ENCODE measurements around the gene FLYWCH1. TPM values are rescaled to one million over a fixed set of nuclear protein-coding genes. Genes with fewer than 3 reads are reported as not detected.

The FLYWCH1 gene
- total and polyA plus RNA-seq, 9 of the 15 experiments (the other 6 are each of a cell fraction or from before 2014, with no cell fraction given) = 0.18 to 33.6 (median 11.3) TPM

- no peak for TF ChIP-seq RERE (CRISPR knock-in tag; IDR thresholded peaks at IDR 0.05; ENCODE audit: borderline replicate concordance)
- no peak for TF ChIP-seq NFIC (IDR thresholded peaks at IDR 0.05)
- no peak; the same call in 1 of the 2 replicates for TF ChIP-seq CREB1 (IDR thresholded peaks at IDR 0.05)
- TF ChIP-seq CREB1 (CRISPR knock-in tag; IDR thresholded peaks at IDR 0.05) = peak; percentile 34; the same call in 1 of the 2 replicates
- no peak for TF ChIP-seq ZNF785 (CRISPR knock-in tag; IDR thresholded peaks at IDR 0.05)
- no peak for TF ChIP-seq TCF15 (CRISPR knock-in tag; IDR thresholded peaks at IDR 0.05)
- TF ChIP-seq XRCC3 (IDR thresholded peaks at IDR 0.05) = no peak
- TF ChIP-seq DIDO1 (tag; IDR thresholded peaks at IDR 0.05; ENCODE audit: low read depth) = no peak
- no peak for TF ChIP-seq ZNF121 (CRISPR knock-in tag; conservative IDR thresholded peaks at IDR 0.05)
- peak; percentile 87; the same call in 1 of the 2 replicates for TF ChIP-seq THAP12 (CRISPR knock-in tag; IDR thresholded peaks at IDR 0.05)
- no peak for TF ChIP-seq HSF4 (CRISPR knock-in tag; IDR thresholded peaks at IDR 0.05; ENCODE audit: borderline replicate concordance)
- peak; percentile 65 for TF ChIP-seq CTBP1 (IDR thresholded peaks at IDR 0.05; ENCODE audit: borderline replicate concordance)
- 0 out of 2 replicates have a peak, but pooled peaks have one; percentile 18 for TF ChIP-seq ZSCAN29 (IDR thresholded peaks at IDR 0.05)
- TF ChIP-seq CREM (IDR thresholded peaks at IDR 0.05; ENCODE audit: low read depth) = peak; percentile 70
- TF ChIP-seq ZBTB7A (IDR thresholded peaks at IDR 0.05; ENCODE audit: borderline replicate concordance, control insufficient read depth, low read depth, low read length) = peak; percentile 63
- TF ChIP-seq HBP1 (CRISPR knock-in tag; IDR thresholded peaks at IDR 0.05) = no peak
- TF ChIP-seq TFAM (CRISPR knock-in tag; conservative IDR thresholded peaks at IDR 0.05) = no peak
- TF ChIP-seq KDM1A (IDR thresholded peaks at IDR 0.05) = no peak
- TF ChIP-seq KLF1 (tag; IDR thresholded peaks at IDR 0.05) = 0 out of 2 replicates have a peak, but pooled peaks have one; percentile 47
These were observed 68.8 kb downstream of the FLYWCH1 start, which contains the start of gene PKMYT1 (continued) for GRCh38 chr16:2980227-2981176.

All from K562 (cell line).